Retinal pigment epithelial cell (primary cell): ENCODE measurements around the gene DTD1.

ENCODE experiments used
- DNase-seq: peaks from one replicate; pipeline ENCODE4 v3.0.0-alpha.2; 2010; ENCODE audit warnings: low read depth
- H3K4me3 ChIP-seq: 2 replicates; pipeline ENCODE4 v1.5.1; 2011; ENCODE audit warnings: mild to moderate bottlenecking, low read length, control low read depth, moderate library complexity
- TF ChIP-seq, protein P1 (sequence below): conservative IDR thresholded peaks from 2 replicates; pipeline ENCODE4 v1.5.1; 2011; ENCODE audit warnings: low read depth, low read length, control low read depth, inconsistent platforms

DTD1 gene

GRCh38 chr20:18613553-18613952, 25.7 kb downstream of the DTD1 start:
- no peak overlapping the region for H3K4me3 ChIP-seq
- TF ChIP-seq, protein P1, sequence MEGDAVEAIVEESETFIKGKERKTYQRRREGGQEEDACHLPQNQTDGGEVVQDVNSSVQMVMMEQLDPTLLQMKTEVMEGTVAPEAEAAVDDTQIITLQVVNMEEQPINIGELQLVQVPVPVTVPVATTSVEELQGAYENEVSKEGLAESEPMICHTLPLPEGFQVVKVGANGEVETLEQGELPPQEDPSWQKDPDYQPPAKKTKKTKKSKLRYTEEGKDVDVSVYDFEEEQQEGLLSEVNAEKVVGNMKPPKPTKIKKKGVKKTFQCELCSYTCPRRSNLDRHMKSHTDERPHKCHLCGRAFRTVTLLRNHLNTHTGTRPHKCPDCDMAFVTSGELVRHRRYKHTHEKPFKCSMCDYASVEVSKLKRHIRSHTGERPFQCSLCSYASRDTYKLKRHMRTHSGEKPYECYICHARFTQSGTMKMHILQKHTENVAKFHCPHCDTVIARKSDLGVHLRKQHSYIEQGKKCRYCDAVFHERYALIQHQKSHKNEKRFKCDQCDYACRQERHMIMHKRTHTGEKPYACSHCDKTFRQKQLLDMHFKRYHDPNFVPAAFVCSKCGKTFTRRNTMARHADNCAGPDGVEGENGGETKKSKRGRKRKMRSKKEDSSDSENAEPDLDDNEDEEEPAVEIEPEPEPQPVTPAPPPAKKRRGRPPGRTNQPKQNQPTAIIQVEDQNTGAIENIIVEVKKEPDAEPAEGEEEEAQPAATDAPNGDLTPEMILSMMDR: no peak
- no peak for DNase-seq

- H3K4me3 ChIP-seq: no peak overlapping the region
- no peak for DNase-seq
- TF ChIP-seq, protein P1: no peak
These were observed 26.4 kb downstream of the DTD1 start for GRCh38 chr20:18614244-18614643.

- TF ChIP-seq, protein P1: no peak
- H3K4me3 ChIP-seq: no peak overlapping the region
- DNase-seq: no peak
These were observed 27.3 kb downstream of the DTD1 start for GRCh38 chr20:18615020-18615650.

DNA sequence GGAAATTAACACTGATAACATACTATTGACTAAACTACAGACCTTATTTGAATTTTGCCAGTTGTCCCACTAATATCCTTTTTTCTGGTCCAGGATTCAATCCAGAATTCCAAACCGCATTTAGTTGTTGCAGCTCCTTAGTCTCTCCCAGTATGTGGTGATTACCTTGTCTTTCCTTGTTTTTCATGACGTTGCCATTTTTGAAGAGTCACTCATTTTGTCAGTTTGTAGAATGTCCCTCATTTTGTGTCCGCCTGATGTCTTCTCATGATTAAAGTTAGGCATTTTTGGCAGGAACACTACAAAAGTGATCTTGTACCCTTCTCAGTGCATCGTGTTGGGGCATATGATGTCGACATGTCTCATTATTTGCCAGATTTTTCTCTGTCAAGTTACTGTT, 33.1 kb downstream of the DTD1 start:
- no peak for DNase-seq
- H3K4me3 ChIP-seq: no peak overlapping the region
- TF ChIP-seq, protein P1: no peak

- DNase-seq: no peak
- TF ChIP-seq, protein P1: no peak
- H3K4me3 ChIP-seq: no peak overlapping the region
These were observed 35.5 kb downstream of the DTD1 start for GRCh38 chr20:18623156-18623910.

- no peak overlapping the region for H3K4me3 ChIP-seq
- DNase-seq: no peak
- TF ChIP-seq, protein P1: no peak
These were observed 37.1 kb downstream of the DTD1 start for GRCh38 chr20:18624948-18625347.
